HL-60 (cell line): Measurements from ENCODE around the gene CUL1.

Experiments
- DNase-seq, 2 experiments: peaks; one replicate each; pipeline ENCODE4 v3.0.0-alpha.2; 2010 to 2020; ENCODE audit warnings: low read depth in 1 of 2, low spot score in 1 of 2
- H3K27ac ChIP-seq: fragments of 250-450 bp; sonication (Bioruptor Pico); replicated peaks from 2 replicates; pipeline ENCODE4 v1.5.1; 2020; ENCODE audit warnings: mild to moderate bottlenecking, moderate library complexity
- H3K27me3 ChIP-seq: fragments of 250-450 bp; sonication (Bioruptor Pico); 2 replicates; pipeline ENCODE4 v1.5.1; 2021; ENCODE audit warnings: mild to moderate bottlenecking, moderate library complexity; ENCODE audit not compliant: insufficient read depth, poor library complexity, severe bottlenecking
- H3K4me3 ChIP-seq: replicated peaks from 2 replicates; pipeline ENCODE4 v1.5.1; 2011; ENCODE audit warnings: mild to moderate bottlenecking, control low read depth, low read length; ENCODE audit not compliant: insufficient read depth
- GABPA ChIP-seq: IDR thresholded peaks from 2 replicates; pipeline ENCODE4 v1.6.1; 2012; ENCODE audit warnings: low read depth
- POLR2AphosphoS5 ChIP-seq: IDR thresholded peaks from 2 replicates; pipeline ENCODE4 v1.6.1; 2012; ENCODE audit warnings: low read depth
- SPI1 ChIP-seq: IDR thresholded peaks from 2 replicates; pipeline ENCODE4 v1.6.1; 2012; ENCODE audit warnings: low read depth, mild to moderate bottlenecking, borderline replicate concordance
- TF ChIP-seq, protein P1 (sequence below): IDR thresholded peaks from 2 replicates; pipeline ENCODE4 v1.6.1; 2012; ENCODE audit warnings: low read depth; ENCODE audit not compliant: insufficient replicate concordance
- TF ChIP-seq, protein P2 (sequence below): IDR thresholded peaks from one replicate; pipeline ENCODE4 v1.5.1; 2011; ENCODE audit warnings: low read length, control low read depth, inconsistent platforms; ENCODE audit not compliant: insufficient read depth

Gene CUL1

GRCh38 chr7:148825338-148825737 lies 126.6 kb downstream of the CUL1 start:
- Histone ChIP-seq H3K27ac (no peak overlapping the region), H3K27me3 (no peaks in the 10 kb centered on the region), H3K4me3 (no peak overlapping the region)
- no peak for DNase-seq
- no peak for TF ChIP-seq GABPA
- TF ChIP-seq, protein P1, sequence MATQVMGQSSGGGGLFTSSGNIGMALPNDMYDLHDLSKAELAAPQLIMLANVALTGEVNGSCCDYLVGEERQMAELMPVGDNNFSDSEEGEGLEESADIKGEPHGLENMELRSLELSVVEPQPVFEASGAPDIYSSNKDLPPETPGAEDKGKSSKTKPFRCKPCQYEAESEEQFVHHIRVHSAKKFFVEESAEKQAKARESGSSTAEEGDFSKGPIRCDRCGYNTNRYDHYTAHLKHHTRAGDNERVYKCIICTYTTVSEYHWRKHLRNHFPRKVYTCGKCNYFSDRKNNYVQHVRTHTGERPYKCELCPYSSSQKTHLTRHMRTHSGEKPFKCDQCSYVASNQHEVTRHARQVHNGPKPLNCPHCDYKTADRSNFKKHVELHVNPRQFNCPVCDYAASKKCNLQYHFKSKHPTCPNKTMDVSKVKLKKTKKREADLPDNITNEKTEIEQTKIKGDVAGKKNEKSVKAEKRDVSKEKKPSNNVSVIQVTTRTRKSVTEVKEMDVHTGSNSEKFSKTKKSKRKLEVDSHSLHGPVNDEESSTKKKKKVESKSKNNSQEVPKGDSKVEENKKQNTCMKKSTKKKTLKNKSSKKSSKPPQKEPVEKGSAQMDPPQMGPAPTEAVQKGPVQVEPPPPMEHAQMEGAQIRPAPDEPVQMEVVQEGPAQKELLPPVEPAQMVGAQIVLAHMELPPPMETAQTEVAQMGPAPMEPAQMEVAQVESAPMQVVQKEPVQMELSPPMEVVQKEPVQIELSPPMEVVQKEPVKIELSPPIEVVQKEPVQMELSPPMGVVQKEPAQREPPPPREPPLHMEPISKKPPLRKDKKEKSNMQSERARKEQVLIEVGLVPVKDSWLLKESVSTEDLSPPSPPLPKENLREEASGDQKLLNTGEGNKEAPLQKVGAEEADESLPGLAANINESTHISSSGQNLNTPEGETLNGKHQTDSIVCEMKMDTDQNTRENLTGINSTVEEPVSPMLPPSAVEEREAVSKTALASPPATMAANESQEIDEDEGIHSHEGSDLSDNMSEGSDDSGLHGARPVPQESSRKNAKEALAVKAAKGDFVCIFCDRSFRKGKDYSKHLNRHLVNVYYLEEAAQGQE, result no peak
- TF ChIP-seq SPI1, result no peak
- no peak for TF ChIP-seq POLR2AphosphoS5
- TF ChIP-seq, protein P2, sequence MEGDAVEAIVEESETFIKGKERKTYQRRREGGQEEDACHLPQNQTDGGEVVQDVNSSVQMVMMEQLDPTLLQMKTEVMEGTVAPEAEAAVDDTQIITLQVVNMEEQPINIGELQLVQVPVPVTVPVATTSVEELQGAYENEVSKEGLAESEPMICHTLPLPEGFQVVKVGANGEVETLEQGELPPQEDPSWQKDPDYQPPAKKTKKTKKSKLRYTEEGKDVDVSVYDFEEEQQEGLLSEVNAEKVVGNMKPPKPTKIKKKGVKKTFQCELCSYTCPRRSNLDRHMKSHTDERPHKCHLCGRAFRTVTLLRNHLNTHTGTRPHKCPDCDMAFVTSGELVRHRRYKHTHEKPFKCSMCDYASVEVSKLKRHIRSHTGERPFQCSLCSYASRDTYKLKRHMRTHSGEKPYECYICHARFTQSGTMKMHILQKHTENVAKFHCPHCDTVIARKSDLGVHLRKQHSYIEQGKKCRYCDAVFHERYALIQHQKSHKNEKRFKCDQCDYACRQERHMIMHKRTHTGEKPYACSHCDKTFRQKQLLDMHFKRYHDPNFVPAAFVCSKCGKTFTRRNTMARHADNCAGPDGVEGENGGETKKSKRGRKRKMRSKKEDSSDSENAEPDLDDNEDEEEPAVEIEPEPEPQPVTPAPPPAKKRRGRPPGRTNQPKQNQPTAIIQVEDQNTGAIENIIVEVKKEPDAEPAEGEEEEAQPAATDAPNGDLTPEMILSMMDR, result no peak

- Histone ChIP-seq H3K4me3 (no peak overlapping the region), H3K27ac (no peak overlapping the region), H3K27me3 (no peaks in the 10 kb centered on the region)
- TF ChIP-seq, protein P2, result no peak
- no peak for TF ChIP-seq GABPA
- TF ChIP-seq, protein P1, result no peak
- no peak for TF ChIP-seq POLR2AphosphoS5
- DNase-seq, result no peak
Measured at GRCh38 chr7:148828965-148829364, 130.3 kb downstream of the CUL1 start.

DNA sequence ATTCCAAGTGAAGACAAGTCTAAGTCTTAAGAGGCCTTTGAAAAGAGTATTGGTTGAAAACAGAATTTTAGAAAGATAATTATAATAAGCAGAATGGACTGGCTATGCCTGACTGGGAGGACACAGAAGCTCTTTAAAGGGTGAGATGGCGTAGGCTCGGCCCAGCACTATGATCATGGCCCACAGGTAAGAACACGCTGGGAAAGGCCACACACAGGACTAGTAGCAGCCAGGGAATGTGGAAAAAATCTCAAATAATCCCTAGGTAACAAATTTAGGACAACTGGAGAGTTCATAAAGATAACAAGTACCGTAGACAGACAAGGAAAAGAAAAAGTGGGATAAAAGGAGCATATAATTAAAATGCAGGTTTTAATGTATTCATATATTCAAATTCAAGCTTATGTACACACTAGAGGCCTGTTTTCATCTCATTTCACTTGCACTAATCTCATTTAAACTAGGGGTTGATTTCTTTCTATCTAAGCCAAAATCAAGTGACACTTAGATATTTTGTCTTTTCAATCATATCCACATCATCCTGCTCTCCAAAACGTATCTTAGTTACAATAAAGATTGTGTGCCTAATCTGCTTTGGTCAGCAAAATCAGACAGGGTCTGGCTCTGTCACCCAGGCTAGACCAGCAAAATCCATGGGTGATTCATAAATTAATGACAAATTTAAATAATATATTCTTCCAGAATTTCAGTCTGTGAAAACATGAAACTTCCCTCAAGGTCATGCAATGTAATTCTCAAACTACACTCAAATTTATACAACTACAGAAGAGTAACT lies 132.4 kb downstream of the CUL1 start:
- TF ChIP-seq, protein P1, result no peak
- TF ChIP-seq SPI1, result no peak
- TF ChIP-seq, protein P2, result no peak
- TF ChIP-seq GABPA, result no peak
- no peak for TF ChIP-seq POLR2AphosphoS5
- no peak for DNase-seq
- Histone ChIP-seq H3K4me3 (no peak overlapping the region), H3K27me3 (no peaks in the 10 kb centered on the region), H3K27ac (no peak overlapping the region)
